Right cardiac atrium (tissue), 5 donors: ENCODE measurements around the gene NPIPA2. TPM values are rescaled to one million over a fixed set of nuclear protein-coding genes. Genes with fewer than 3 reads are reported as not detected.
"Not testable (repeated sequence)": the region's sequence is repeated elsewhere in the genome, so short reads cannot be mapped to it uniquely, and the experiment has no call there.

Experiments used
- ATAC-seq, 2 donors: fragments of 200-7000 bp; cut with Tn5 transposase; one replicate each; pipeline versions ENCODE4 v1.8.0 to v1.9.1; 2020; ENCODE audit warnings: moderate library complexity in 2 of 2, mild to moderate bottlenecking in 1 of 2
- DNase-seq, 3 donors: peaks; one replicate each; pipeline ENCODE4 v3.0.0-alpha.2; 2020
- H3K27ac ChIP-seq: one replicate; pipeline ENCODE4 v1.5.1; 2013; ENCODE audit warnings: mild to moderate bottlenecking, low read length, control low read depth, moderate library complexity
- H3K27me3 ChIP-seq: one replicate; pipeline ENCODE4 v1.6.1; 2013; ENCODE audit not compliant: control insufficient read depth, insufficient read depth
- H3K4me1 ChIP-seq: one replicate; pipeline ENCODE4 v1.6.1; 2013; ENCODE audit warnings: low read length; ENCODE audit not compliant: control insufficient read depth, insufficient read depth
- H3K4me3 ChIP-seq: one replicate; pipeline ENCODE4 v1.5.1; 2013; ENCODE audit warnings: low read length, control low read depth
- H3K9me3 ChIP-seq: one replicate; pipeline ENCODE4 v1.6.1; 2013; ENCODE audit warnings: low read length; ENCODE audit not compliant: control insufficient read depth
- WGBS: extraction: QIAGEN DNeasy Blood & Tissue Kit; methylation state at CpG from one replicate; pipeline ENCODE4 v1.1.7; 2013; 5-methylcytosine and 5-hydroxymethylcytosine counted together
- intact Hi-C, 4 donors: fragments of 100-400 bp; cut with DNase I; formaldehyde crosslinking; loops; one replicate each; pipeline versions ENCODE4 v1.11.0 to v1.14.0; 2022 to 2023
- polyA plus RNA-seq: library from polyadenylated mRNA; stranded (reverse); fragments of 200-250 nt; gene quantifications from one replicate; pipeline ENCODE4 v1.2.3, GENCODE V29; 2013
- total RNA-seq, 4 donors: library from RNA; stranded (reverse); fragmentation: NEBNext Ultra II Directional; extraction: Animal tissue kit (Norgen Biotek cat#: 25700); gene quantifications; one replicate each; pipeline ENCODE4 v1.2.1, GENCODE V29; 2021
- donor health status: healthy with polysubstance abuse.
- donor health status: DM: no; HTN: yes; CAD: no.
- donor health status: DM: no; HTN: no; CAD: no.
- donor health status: DM: no; HTN: yes; CAD: no; lungs with severe emphysema.
- donor health status: DM: yes; HTN: yes; CAD: no.

The NPIPA2 gene
- total and polyA plus RNA-seq, 5 donors: 1.1 to 4.8 (median 2.1) TPM

DNA sequence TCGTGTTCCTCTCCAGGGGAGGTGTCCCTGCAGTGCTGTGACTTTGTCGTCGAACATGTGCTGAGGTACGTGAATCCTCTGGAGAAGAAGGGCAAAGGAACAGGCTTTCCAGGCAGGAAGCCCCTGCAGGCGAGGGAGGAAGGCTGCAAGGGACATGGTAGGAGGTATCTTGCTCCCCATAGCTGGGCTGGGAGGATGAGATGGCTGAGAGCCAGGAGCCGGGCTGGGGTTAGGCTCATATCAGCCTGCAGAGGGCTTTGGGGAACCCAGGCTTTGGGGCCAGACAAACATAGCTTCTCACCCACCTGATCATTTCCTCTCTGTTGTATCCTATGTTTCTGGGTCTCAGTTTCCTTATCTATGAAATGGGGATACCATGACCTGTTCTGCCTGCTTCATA lies 34.4 kb downstream of the NPIPA2 start:
- H3K27me3 ChIP-seq, H3K9me3 ChIP-seq, H3K27ac ChIP-seq, H3K4me3 ChIP-seq, DNase-seq, intact Hi-C loops, H3K4me1 ChIP-seq: not testable (repeated sequence)
- WGBS: no CpG with 5 or more reads among the region's 6 CpGs
- peak in 1 of 2 donors; percentile 20 for ATAC-seq

DNA sequence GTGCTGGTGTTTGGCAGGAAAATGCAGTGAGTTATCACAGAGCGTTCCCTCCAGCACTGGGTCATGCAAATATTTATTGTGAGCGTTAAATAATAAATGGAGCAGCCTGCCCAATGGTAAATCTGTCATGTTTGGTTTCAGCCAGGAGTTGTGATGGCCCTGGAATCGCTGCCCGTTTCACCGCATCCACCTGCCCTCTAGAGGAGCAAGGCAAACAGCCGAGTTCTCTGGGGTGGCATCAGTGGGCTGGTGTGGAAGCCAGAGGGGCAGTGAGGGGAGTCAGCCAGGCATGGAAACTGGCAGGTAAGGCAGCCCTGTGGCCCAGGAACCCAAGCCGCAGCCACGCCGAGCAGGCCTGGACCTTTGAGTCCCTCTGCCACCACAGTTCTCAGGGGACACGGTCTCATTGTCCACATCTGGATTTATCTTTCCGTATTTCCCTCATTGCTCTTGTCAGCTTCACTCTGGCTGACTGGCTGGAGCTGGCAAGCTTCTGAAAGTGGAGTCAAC lies 37.1 kb downstream of the NPIPA2 start:
- ATAC-seq, intact Hi-C loops, H3K27ac ChIP-seq, H3K27me3 ChIP-seq, H3K4me1 ChIP-seq, H3K4me3 ChIP-seq, H3K9me3 ChIP-seq: not testable (repeated sequence)
- 71% methylated on average over 10 of the region's 11 CpGs for WGBS
- DNase-seq: peak in 1 of 3 donors; percentile 39

- H3K4me3 ChIP-seq, H3K27me3 ChIP-seq, H3K4me1 ChIP-seq, ATAC-seq, H3K27ac ChIP-seq, intact Hi-C loops, DNase-seq, H3K9me3 ChIP-seq: not testable (repeated sequence)
- no CpG with 5 or more reads among the region's 1 CpG for WGBS
These were observed 43.8 kb downstream of the NPIPA2 start for GRCh38 chr16:14786180-14786579.

DNA sequence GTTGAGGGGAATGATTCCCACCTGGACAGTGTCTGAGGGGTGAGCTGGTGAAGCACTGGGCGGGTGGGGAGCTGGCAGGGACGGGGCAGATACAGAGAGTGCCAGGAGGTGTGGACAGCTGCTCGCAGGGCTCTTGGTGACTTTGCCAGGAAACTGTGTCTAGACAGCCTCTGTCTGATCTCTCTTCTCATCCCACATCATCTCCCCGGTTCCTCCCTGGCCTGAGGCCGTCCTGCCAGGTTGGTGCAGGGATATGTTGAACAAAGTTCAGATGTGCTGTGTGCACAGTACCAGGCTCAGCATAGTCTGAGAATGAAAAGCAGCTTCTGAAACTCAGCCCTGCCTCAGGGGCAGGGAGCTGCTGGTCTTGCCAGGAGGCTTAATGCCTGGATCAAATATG lies 47.2 kb downstream of the NPIPA2 start:
- H3K27ac ChIP-seq, H3K4me1 ChIP-seq, DNase-seq, intact Hi-C loops, H3K9me3 ChIP-seq, H3K27me3 ChIP-seq, ATAC-seq, H3K4me3 ChIP-seq: not testable (repeated sequence)
- 40% methylated on average over 1 of the region's 5 CpGs for WGBS

DNA sequence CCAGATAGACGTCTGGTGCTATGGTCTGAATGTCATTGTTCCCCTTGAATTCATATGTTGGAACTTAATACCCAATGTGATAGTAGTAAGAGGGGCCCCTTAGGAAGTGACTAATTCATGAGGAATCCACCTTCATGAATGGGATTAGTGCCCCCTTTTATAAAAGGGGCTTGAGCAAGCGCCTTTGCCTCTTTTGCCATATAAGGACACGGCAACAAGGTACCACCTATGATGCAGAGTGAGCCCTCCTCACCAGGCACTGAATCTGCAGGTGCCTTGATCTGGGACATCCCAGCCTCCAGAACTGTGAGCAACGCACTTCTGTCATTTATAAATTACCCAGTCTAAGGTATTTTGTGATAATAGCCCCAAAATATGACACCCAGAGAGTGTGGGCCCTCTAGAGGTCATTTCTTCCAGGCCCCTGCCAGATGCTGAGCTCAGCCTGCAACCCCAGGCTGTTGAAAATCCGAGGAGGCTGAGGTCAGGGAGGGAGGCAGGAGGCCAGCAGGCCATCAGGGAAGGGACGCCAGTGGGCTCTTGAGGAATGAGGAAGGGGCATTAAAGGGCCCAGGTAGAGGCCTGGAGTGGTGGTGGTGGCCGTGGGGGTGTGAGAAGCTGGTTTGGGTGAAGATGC lies 48.1 kb downstream of the NPIPA2 start:
- ATAC-seq, H3K27ac ChIP-seq, H3K4me1 ChIP-seq, H3K27me3 ChIP-seq, DNase-seq, H3K9me3 ChIP-seq, H3K4me3 ChIP-seq, intact Hi-C loops: not testable (repeated sequence)
- WGBS: no CpG with 5 or more reads among the region's 7 CpGs

GRCh38 chr16:14792914-14793313 lies 50.6 kb downstream of the NPIPA2 start:
- DNase-seq, H3K9me3 ChIP-seq, H3K4me3 ChIP-seq, H3K27me3 ChIP-seq, intact Hi-C loops, H3K4me1 ChIP-seq, ATAC-seq, H3K27ac ChIP-seq: not testable (repeated sequence)
- no CpG with 5 or more reads among the region's 2 CpGs for WGBS

DNA sequence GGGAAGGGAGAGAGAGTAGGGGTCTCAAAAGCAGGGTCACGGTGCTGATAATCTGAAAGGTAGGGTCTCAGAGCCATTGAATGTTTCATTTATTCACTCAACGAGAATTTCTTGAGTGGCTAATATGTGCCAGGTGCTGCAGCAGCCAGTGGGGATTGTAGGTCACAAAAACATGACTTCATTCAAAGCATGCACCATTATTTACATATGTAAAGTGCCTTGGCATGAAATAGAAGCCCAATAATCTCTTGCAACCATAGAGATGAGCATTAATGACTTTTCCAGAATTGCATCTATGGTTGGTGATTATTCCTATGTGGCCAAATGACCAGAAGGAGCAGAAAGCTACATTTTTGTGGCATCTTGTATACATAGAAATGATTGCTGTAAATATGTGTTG lies 55.2 kb downstream of the NPIPA2 start:
- no CpG with 5 or more reads among the region's 2 CpGs for WGBS

DNA sequence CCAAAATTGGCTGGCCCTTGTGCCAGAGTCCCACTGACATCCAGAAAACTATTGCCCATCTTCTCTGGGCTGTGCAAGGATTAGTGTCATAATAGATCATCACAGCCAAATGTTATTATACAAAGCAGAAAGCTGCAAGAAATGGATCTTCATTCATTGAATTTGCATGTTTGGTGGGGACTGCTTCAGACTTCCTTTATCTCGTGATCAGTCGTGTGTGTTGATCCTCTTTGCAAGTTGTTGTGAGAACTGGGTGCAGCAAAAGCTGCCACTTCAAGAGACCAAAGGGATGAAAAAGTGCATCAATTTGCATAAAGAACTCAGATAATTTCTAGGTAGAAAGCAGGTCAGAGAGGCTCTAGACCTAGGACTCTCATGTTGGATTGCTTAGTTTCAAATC lies 61.2 kb downstream of the NPIPA2 start:
- ATAC-seq, H3K27me3 ChIP-seq, H3K4me3 ChIP-seq, intact Hi-C loops, DNase-seq, H3K27ac ChIP-seq, H3K4me1 ChIP-seq, H3K9me3 ChIP-seq: not testable (repeated sequence)
- no CpG with 5 or more reads among the region's 2 CpGs for WGBS

More for the DNA sequence above, 55.2 kb downstream of the NPIPA2 start:
- H3K9me3 ChIP-seq, H3K27me3 ChIP-seq, DNase-seq, H3K4me3 ChIP-seq, H3K4me1 ChIP-seq, intact Hi-C loops, ATAC-seq, H3K27ac ChIP-seq: not testable (repeated sequence)

- H3K4me1 ChIP-seq, DNase-seq, intact Hi-C loops, H3K9me3 ChIP-seq, ATAC-seq, H3K27me3 ChIP-seq, H3K27ac ChIP-seq, H3K4me3 ChIP-seq: not testable (repeated sequence)
- 89% methylated on average over 3 of the region's 3 CpGs for WGBS
These were observed 64.9 kb downstream of the NPIPA2 start for GRCh38 chr16:14807184-14807678.

GRCh38 chr16:14813890-14814289 lies 71.6 kb downstream of the NPIPA2 start:
- H3K27me3 ChIP-seq, DNase-seq, H3K4me3 ChIP-seq, H3K4me1 ChIP-seq, H3K27ac ChIP-seq, ATAC-seq, H3K9me3 ChIP-seq, intact Hi-C loops: not testable (repeated sequence)
- WGBS: 99% methylated on average over 2 of the region's 3 CpGs
